GM12892 (cell line): ENCODE measurements around the gene NEK5.

ENCODE experiments used
- DNase-seq: peaks from one replicate; pipeline ENCODE4 v3.0.0; 2011; ENCODE audit not compliant: insufficient read length
- FAIRE-seq: peaks from 2 replicates; lab custom pipeline; 2011; peaks lifted over from hg19 to GRCh38; lab: Jason Lieb, UNC
- POLR2A ChIP-seq: IDR thresholded peaks from 2 replicates; pipeline ENCODE4 v1.6.1; 2011; ENCODE audit warnings: low read depth, low read length, control low read depth
- POLR2AphosphoS5 ChIP-seq: IDR thresholded peaks from 2 replicates; pipeline ENCODE4 v1.6.1; 2011; ENCODE audit warnings: low read depth, low read length, control low read depth
- TAF1 ChIP-seq: IDR thresholded peaks from 2 replicates; pipeline ENCODE4 v1.6.1; 2011; ENCODE audit warnings: low read depth, mild to moderate bottlenecking, control low read depth, low read length, borderline replicate concordance

Gene NEK5

DNA sequence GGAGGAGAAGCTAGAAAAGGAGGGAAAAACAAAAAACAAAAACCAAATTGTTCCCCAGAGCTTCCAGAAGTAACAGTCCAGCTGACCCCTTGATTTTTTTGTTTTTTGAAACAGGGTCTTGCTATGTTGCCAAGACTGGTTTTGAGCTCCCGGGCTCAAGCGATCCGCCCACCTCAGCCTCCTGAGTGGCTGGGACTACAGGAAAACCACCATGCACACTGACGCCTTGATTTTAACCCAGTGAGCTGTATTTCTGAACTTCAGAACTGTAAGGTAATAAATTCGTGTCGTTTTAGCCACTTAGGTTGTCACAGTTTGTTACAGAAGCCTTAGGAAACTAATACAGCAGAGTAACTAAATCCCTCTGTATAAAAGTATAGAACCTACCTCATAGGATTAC, 31.6 kb upstream of the NEK5 start:
- FAIRE-seq (no peak), DNase-seq (no peak)
- TF ChIP-seq POLR2AphosphoS5 (no peak), TAF1 (no peak), POLR2A (no peak)

DNA sequence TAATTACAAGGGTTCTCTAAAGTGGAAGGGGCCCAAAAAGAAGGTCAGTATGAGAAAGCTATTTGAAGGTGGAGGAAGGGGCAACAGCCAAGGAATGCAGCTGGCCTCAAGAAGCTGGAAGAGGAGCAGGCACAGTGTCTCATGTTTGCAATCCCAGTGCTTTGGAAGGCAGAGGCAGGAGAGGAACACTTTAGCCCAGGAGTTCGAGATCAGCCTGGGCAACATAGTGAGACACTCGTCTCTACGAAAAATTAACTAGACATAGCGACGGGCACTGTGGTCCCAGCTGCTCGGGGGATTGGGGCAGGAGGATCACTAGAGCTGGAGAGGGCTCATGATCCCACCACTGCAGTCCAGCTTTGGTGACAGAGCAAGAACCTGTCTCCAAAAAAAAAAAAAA, 31.2 kb upstream of the NEK5 start:
- DNase-seq (no peak), FAIRE-seq (no peak)
- no peak for TF ChIP-seq POLR2A
- TF ChIP-seq TAF1 = no peak
- TF ChIP-seq POLR2AphosphoS5 = no peak

GRCh38 chr13:52159159-52159982, 30.5 kb upstream of the NEK5 start, which contains the start of gene NEK3:
TSS of gene NEK3 (minus strand) at chr13:52159597. CDS start at chr13:52156191, 3,406 bp downstream.
- DNase-seq (peak; percentile 41), FAIRE-seq (peak; percentile 66)
- TF ChIP-seq POLR2AphosphoS5 (no peak), TAF1 (no peak)

GRCh38 chr13:52158629-52159158, 29.8 kb upstream of the NEK5 start:
- FAIRE-seq (no peak), DNase-seq (no peak)

DNA sequence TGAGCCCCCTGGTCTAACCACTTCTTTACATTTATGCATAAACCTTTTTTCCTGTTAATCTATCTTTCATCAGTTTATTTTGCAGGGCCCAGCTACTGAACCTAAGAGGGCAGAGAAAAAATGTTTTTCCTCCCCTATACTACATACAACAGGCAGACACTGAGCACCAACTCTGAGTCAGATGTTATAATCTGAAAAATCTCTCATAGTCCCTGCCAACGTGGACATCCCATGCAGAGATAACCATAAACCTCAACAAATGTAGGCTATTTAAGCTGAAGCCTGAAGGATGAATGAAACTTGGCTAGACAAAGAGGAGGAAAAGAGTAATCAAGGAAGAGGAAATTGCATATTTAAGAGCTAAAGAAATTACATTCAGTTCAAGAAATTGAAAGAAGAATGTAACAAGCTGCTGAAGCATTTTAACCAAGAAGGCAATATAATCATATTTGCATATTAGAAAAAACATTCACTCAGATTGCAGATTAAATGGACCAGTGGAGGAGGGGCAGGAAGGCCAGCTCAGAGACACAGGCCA, 27.9 kb upstream of the NEK5 start:
- FAIRE-seq = no peak
- TF ChIP-seq TAF1 (no peak), POLR2A (no peak), POLR2AphosphoS5 (no peak)
- DNase-seq = no peak

More at GRCh38 chr13:52158629-52159158, 29.8 kb upstream of the NEK5 start:
- no peak for TF ChIP-seq TAF1
- TF ChIP-seq POLR2AphosphoS5 = no peak
- no peak for TF ChIP-seq POLR2A

DNA sequence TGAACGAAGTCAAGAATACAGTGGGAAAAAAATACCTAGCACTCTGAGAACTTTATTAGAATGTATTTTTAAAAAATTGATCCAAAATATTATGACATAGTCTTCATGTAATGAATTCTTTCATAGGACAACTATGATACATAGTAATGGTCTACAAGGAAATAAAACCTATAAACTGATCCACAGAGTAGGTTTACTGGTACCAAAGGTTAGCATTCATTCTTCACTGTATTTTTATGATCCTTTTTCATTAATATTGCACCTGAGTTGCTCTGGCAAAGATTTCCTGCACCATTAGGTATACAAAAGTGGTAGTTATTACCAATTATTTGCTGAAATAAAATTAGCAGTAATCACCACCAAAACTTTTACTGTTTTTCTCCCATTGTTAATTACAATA, 26.3 kb upstream of the NEK5 start:
- DNase-seq (no peak), FAIRE-seq (no peak)

DNA sequence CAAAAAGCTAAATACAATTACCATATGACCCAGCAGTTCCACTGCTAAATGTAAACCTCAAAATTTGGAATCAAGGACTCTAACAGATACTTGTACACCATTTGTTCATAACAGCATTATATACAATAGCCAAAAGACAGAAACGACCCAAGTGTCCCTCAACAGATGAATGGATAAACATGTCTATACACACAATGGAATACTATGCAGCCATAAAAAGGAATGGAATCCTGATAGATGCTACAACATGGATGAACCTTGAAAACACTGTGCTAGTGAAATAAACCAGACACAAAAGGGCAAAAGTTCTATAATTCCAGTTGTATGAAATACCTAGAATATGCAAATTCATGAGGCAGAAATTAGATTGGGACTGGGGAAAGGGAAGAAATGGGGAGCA, 18.4 kb upstream of the NEK5 start:
- FAIRE-seq (no peak), DNase-seq (no peak)
- TF ChIP-seq POLR2AphosphoS5 = no peak
- TF ChIP-seq POLR2A = no peak
- no peak for TF ChIP-seq TAF1

More for the DNA sequence above, 26.3 kb upstream of the NEK5 start:
- no peak for TF ChIP-seq TAF1
- TF ChIP-seq POLR2A = no peak
- no peak for TF ChIP-seq POLR2AphosphoS5

- TF ChIP-seq POLR2A (no peak), POLR2AphosphoS5 (no peak)
- no peak for DNase-seq
- no peak for FAIRE-seq
These were observed 12.4 kb upstream of the NEK5 start for GRCh38 chr13:52141299-52141698.

DNA sequence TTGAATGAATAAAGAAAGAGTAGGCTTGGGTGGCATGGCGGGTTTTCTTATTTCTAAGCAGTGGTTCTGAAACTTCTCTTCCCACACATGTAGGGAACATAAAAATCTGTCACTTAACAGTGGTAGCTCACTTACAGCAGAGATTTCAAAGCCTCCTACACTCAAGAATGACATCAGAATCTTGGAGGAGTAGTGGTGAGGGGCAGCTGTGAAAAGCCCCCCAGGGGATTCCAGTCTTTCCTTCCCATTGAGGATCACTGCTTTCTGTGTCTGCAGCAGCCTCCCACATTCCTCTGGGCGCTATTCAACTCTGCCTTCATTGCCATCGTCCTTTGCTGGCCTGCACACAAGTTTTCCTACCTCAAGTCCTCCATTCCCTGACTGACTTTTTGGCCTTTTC, 8.6 kb upstream of the NEK5 start:
- FAIRE-seq (no peak), DNase-seq (no peak)
- TF ChIP-seq POLR2A (no peak), TAF1 (no peak), POLR2AphosphoS5 (no peak)

DNA sequence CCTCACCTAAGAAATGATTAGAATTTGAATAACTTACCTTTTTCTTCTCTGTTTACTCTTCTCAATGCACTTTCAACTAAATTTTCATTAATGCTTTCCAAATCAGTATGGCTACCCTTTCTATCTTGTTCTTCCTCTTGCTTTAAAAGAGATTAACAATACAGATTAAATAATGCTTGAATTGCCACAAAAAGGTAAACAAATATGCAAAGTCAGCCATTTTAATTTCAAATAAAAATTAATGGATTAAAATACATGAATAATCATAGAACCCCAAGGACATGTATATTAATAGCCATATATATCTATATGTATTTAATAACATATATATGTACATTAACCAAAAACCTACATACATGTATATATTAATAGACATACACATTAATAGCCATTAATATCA, 7.9 kb upstream of the NEK5 start:
- TF ChIP-seq TAF1 (no peak), POLR2A (no peak), POLR2AphosphoS5 (no peak)
- DNase-seq = no peak
- FAIRE-seq = no peak

DNA sequence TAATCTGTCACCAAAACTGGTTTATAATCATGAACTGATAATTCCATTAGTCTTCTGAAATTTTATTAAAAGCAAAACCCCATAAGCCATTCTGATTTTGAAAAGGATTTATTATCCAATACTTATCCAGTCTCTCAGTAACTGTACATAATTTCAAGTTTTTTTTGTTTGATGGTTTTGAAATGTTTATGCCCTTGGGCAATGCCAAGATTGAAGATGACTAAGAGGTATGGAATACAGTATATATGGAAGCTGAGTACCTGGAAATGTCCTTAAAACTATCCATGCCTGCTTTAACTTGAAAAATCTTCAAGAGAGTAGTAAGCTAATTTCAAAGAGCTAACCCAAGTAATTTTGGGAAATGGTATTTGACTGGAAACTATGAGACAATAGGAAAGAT, 1.8 kb upstream of the NEK5 start:
- FAIRE-seq (no peak), DNase-seq (no peak)
- no peak for TF ChIP-seq POLR2AphosphoS5
